Neural crest cell (in vitro differentiated cells): ENCODE data around the gene OCA2. TPM values are rescaled to one million over a fixed set of nuclear protein-coding genes. Genes with fewer than 3 reads are reported as not detected.
A peak's percentile ranks its signal among the peaks of the same experiment; 100 is the strongest.
"Not testable (repeated sequence)": the region's sequence is repeated elsewhere in the genome, so short reads cannot be mapped to it uniquely, and the experiment has no call there.

Experiments
- DNase-seq: peaks from one replicate; pipeline ENCODE4 v3.0.0; 2021; ENCODE audit warnings: low read depth, mixed read lengths, low spot score
- H3K27ac Mint-ChIP-seq: one replicate; pipeline ENCODE4 v1.8.0; 2021; ENCODE audit warnings: mild to moderate bottlenecking, mixed read lengths; ENCODE audit not compliant: unreplicated experiment
- H3K27me3 Mint-ChIP-seq: 2 replicates; pipeline ENCODE4 v1.8.0; 2021; ENCODE audit warnings: low read depth, mild to moderate bottlenecking, mixed read lengths
- H3K36me3 Mint-ChIP-seq: 2 replicates; pipeline ENCODE4 v1.8.0; 2021; ENCODE audit warnings: low read depth, mild to moderate bottlenecking, mixed read lengths
- H3K4me1 Mint-ChIP-seq: 2 replicates; pipeline ENCODE4 v1.8.0; 2021; ENCODE audit warnings: mixed read lengths
- H3K4me3 Mint-ChIP-seq: one replicate; pipeline ENCODE4 v1.8.0; 2021; ENCODE audit warnings: mild to moderate bottlenecking, mixed read lengths
- H3K9me3 Mint-ChIP-seq: 2 replicates; pipeline ENCODE4 v1.8.0; 2021; ENCODE audit warnings: mixed read lengths
- total RNA-seq: library from RNA; stranded (reverse); gene quantifications from 2 replicates; pipeline ENCODE4 v1.2.1, GENCODE V29; 2021
- TF ChIP-seq, protein P1 (sequence below): fragments of 200-600 bp; sonication (generic); conservative IDR thresholded peaks from 2 replicates; pipeline ENCODE4 v1.5.0; 2021; ENCODE audit warnings: antibody characterized with exemption, mild to moderate bottlenecking

OCA2 gene
- total RNA-seq, 1 donor from 2014 or later: 0.19 TPM

DNA sequence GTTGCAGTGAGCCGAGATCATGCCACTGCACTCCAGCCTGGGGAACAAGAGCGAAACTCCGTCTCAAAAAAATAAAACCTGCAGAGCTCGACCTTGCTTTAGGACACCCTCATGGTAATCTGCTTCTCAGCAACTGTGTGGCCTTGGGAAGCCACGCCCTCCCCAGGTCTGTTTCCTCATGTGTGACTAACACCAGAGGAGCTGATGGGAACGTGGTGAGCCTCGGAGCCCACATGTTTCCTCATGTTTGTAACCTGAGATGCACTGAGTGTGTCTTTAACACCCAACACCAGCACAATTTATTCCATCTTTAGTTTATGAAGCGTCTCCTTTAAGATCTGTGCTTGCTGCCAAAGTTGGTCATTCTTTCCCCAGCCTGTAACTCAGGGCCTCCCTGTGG is 142.8 kb downstream of the OCA2 start:
- peaks cover 18% of the 10 kb centered on the region for H3K4me1 Mint-ChIP-seq
- H3K27me3 Mint-ChIP-seq: peaks cover 22% of the 10 kb centered on the region
- peak overlapping the region; percentile 81 for H3K27ac Mint-ChIP-seq
- H3K4me3 Mint-ChIP-seq: no peak overlapping the region
- H3K36me3 Mint-ChIP-seq: no peaks in the 10 kb centered on the region
- TF ChIP-seq, protein P1, sequence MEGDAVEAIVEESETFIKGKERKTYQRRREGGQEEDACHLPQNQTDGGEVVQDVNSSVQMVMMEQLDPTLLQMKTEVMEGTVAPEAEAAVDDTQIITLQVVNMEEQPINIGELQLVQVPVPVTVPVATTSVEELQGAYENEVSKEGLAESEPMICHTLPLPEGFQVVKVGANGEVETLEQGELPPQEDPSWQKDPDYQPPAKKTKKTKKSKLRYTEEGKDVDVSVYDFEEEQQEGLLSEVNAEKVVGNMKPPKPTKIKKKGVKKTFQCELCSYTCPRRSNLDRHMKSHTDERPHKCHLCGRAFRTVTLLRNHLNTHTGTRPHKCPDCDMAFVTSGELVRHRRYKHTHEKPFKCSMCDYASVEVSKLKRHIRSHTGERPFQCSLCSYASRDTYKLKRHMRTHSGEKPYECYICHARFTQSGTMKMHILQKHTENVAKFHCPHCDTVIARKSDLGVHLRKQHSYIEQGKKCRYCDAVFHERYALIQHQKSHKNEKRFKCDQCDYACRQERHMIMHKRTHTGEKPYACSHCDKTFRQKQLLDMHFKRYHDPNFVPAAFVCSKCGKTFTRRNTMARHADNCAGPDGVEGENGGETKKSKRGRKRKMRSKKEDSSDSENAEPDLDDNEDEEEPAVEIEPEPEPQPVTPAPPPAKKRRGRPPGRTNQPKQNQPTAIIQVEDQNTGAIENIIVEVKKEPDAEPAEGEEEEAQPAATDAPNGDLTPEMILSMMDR: no peak
- no peaks in the 10 kb centered on the region for H3K9me3 Mint-ChIP-seq
- no peak for DNase-seq

DNA sequence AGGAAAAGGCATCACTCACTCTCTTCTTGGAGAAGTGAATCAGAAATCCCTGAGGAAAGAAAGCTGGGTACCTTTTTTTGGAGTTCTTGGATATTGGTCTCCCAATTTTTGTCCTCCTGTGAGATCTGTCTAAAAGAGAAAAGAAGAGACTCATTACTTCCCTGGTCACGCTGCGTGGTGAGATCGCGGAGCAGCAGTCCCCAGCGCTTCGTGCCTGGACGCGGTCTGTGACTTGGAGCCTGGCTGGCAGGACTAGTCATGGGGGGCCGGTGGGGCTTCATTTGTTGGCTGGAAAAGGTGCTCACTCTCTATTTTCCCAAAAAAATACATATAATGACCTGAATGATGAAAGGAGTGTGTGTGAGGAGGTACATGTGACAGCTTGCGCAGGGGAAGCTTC is 144.0 kb downstream of the OCA2 start:
- H3K4me3 Mint-ChIP-seq: no peak overlapping the region
- DNase-seq: no peak
- no peak overlapping the region for H3K27ac Mint-ChIP-seq
- H3K9me3 Mint-ChIP-seq: no peaks in the 10 kb centered on the region
- peaks cover 18% of the 10 kb centered on the region for H3K4me1 Mint-ChIP-seq
- no peaks in the 10 kb centered on the region for H3K36me3 Mint-ChIP-seq
- H3K27me3 Mint-ChIP-seq: peaks cover 22% of the 10 kb centered on the region
- TF ChIP-seq, protein P1: no peak

DNA sequence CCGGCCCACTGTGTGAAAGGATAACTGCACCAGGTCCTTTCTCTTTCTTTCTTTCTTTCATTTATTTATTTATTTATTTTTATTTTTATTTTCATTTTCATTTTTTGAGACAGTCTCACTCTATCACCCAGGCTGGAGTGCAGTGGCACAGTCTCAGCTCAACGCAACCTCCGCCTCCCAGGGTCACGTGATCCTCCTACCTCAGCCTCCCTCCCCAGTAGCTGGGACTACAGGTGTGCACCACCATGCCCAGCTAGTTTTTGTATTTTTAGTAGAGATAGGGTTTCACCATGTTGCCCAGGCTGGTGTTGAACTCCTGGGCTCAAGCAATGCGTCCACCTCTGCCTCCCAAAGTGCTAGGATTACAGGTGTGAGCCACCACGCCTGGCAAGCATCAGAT is 146.5 kb downstream of the OCA2 start:
- not testable (repeated sequence) for H3K9me3 Mint-ChIP-seq, H3K4me3 Mint-ChIP-seq, H3K36me3 Mint-ChIP-seq, DNase-seq, H3K27ac Mint-ChIP-seq
- Mint-ChIP-seq H3K27me3 (peaks cover 19% of the 10 kb centered on the region), H3K4me1 (peaks cover 18% of the 10 kb centered on the region)

DNA sequence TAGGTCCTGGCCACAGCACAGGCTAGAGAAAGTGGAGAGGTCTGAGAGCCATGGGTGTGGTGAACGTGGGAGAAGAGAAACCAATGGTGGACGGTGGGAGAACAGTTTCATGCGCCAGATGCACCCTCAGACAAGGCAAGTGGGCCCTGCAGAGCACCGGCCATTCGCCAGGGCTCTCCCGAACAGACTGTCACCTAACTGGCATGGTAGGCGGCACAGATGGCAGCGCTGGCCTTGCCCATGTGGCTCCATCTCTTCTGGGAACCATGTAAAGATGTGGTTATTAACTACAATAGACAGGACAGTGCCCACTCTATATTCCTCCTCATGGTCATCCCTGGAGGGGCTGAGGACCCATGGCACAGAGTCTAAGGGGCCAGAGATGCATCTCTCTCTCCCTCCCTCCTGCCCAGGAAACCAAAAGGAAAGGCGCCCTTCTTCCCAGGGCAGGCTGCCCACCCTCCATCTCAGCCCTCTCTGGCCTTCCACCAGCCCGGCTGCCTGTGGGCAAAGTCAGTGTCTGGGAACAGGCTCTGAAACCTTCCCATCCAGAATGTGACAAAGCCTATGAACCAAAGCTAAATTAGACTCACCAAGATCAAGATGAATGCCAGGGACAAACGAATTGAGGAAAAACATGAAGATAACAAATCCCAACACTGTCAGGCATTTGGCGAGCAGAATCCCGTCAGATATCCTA is 147.8 kb downstream of the OCA2 start:
- no peaks in the 10 kb centered on the region for H3K9me3 Mint-ChIP-seq
- no peak for DNase-seq
- no peaks in the 10 kb centered on the region for H3K36me3 Mint-ChIP-seq
- H3K27ac Mint-ChIP-seq: no peak overlapping the region
- peaks cover 14% of the 10 kb centered on the region for H3K27me3 Mint-ChIP-seq
- H3K4me1 Mint-ChIP-seq: peaks cover 18% of the 10 kb centered on the region
- TF ChIP-seq, protein P1: no peak
- no peak overlapping the region for H3K4me3 Mint-ChIP-seq

DNA sequence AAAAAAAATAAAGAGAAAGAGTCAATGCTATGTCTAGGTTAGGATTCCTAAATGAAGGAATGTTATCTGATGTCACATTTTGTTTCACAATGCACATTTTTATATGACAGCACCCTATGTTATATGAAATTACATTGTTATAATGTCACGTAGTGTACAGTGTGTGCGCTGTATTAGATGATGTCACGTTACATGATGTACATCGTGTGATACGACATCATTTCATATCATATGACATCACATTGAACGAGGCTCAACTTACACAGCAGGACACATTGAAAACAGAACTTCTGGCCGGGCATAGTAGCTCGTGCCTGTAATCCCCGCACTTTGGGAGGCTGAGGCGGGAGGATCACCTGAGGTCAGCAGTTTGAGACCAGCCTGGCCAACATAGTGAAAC is 150.0 kb downstream of the OCA2 start:
- no peak overlapping the region for H3K27ac Mint-ChIP-seq
- TF ChIP-seq, protein P1: no peak
- H3K36me3 Mint-ChIP-seq: no peaks in the 10 kb centered on the region

DNA sequence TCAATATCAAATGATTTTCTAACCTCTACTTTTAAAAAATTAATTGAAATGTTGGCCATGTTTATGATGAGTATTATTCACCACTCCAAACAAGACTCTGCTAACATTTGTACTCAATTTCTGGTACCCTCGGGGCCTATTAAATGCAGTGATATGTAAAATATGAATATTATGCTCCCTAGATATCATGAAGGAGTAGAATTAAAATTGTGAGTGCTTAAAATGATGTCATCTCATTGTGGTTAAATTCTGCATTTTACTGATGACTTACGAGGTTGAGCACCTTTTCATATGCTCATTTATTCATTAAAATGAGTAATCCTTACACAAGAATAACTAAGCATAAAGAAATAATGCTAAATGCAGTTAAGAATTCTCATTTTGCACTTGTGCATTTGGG is 159.9 kb downstream of the OCA2 start:
- no peaks in the 10 kb centered on the region for H3K27me3 Mint-ChIP-seq
- no peak overlapping the region for H3K4me3 Mint-ChIP-seq
- no peak overlapping the region for H3K27ac Mint-ChIP-seq
- no peak for DNase-seq
- TF ChIP-seq, protein P1: no peak
- H3K36me3 Mint-ChIP-seq: no peaks in the 10 kb centered on the region
- H3K9me3 Mint-ChIP-seq: no peaks in the 10 kb centered on the region
- H3K4me1 Mint-ChIP-seq: peaks cover 8% of the 10 kb centered on the region

More for the DNA sequence above, 150.0 kb downstream of the OCA2 start:
- no peak for DNase-seq
- H3K27me3 Mint-ChIP-seq: peaks cover 2% of the 10 kb centered on the region
- H3K4me3 Mint-ChIP-seq: no peak overlapping the region
- H3K9me3 Mint-ChIP-seq: peaks cover 3% of the 10 kb centered on the region
- no peaks in the 10 kb centered on the region for H3K4me1 Mint-ChIP-seq
